Fibroblast of lung (primary cell): ENCODE measurements around the gene SAYSD1. TPM values are rescaled to one million over a fixed set of nuclear protein-coding genes. Genes with fewer than 3 reads are reported as not detected.

Experiments
- DNase-seq, 2 donors: peaks; one replicate each; pipeline versions ENCODE4 v3.0.0 to v3.0.0-alpha.2; 2010; ENCODE audit warnings: low read depth in 2 of 2
- H2AFZ ChIP-seq: 2 replicates; pipeline ENCODE4 v1.5.1; 2012; ENCODE audit warnings: low read length, control low read depth, inconsistent platforms
- H3K27ac ChIP-seq: 2 replicates; pipeline ENCODE4 v1.5.1; 2011; ENCODE audit warnings: low read length, control low read depth; ENCODE audit not compliant: insufficient read depth
- H3K27me3 ChIP-seq: 2 replicates; pipeline ENCODE4 v1.5.1; 2011; ENCODE audit warnings: mild to moderate bottlenecking, low read length; ENCODE audit not compliant: control insufficient read depth, insufficient read depth
- H3K36me3 ChIP-seq: 2 replicates; pipeline ENCODE4 v1.5.1; 2011; ENCODE audit warnings: low read length; ENCODE audit not compliant: control insufficient read depth, insufficient read depth
- H3K4me1 ChIP-seq: 2 replicates; pipeline ENCODE4 v1.5.1; 2011; ENCODE audit warnings: low read length; ENCODE audit not compliant: control insufficient read depth, insufficient read depth; ENCODE audit errors: extremely low read depth
- H3K4me2 ChIP-seq: 2 replicates; pipeline ENCODE4 v1.5.1; 2011; ENCODE audit warnings: low read length, control low read depth; ENCODE audit not compliant: insufficient read depth; ENCODE audit errors: extremely low read depth
- H3K4me3 ChIP-seq, 4 experiments: fragments of 200-600 bp in 1 of 4; sonication (generic) in 1 of 4; replicated peaks in 1 of 4; 2 replicates each; pipeline ENCODE4 v1.5.1; 2011 to 2016; ENCODE audit warnings: low read length in 4 of 4, low read depth in 3 of 4, mild to moderate bottlenecking in 3 of 4, control low read depth in 2 of 4, inconsistent platforms in 1 of 4, mixed read lengths in 1 of 4; ENCODE audit not compliant: insufficient read depth in 1 of 4; ENCODE audit errors: control extremely low read depth in 1 of 4
- H3K79me2 ChIP-seq: 2 replicates; pipeline ENCODE4 v1.5.1; 2012; ENCODE audit warnings: mild to moderate bottlenecking, low read length, inconsistent platforms; ENCODE audit not compliant: control insufficient read depth, insufficient read depth
- H3K9ac ChIP-seq: 2 replicates; pipeline ENCODE4 v1.5.1; 2011; ENCODE audit warnings: mild to moderate bottlenecking, low read length, control low read depth; ENCODE audit not compliant: insufficient read depth
- H3K9me3 ChIP-seq: 2 replicates; pipeline ENCODE4 v1.5.1; 2012; ENCODE audit warnings: low read depth, low read length; ENCODE audit not compliant: control insufficient read depth, insufficient read depth
- H4K20me1 ChIP-seq: 2 replicates; pipeline ENCODE4 v1.5.1; 2011; ENCODE audit warnings: low read length; ENCODE audit not compliant: control insufficient read depth, insufficient read depth; ENCODE audit errors: extremely low read depth
- CTCF ChIP-seq, 2 donors: IDR thresholded peaks in 1 of 2; conservative IDR thresholded peaks in 1 of 2; 1 replicate in 1 of 2; 2 replicates in 1 of 2; pipeline ENCODE4 v1.5.1; 2011 to 2012; ENCODE audit warnings: low read length in 2 of 2, control low read depth in 1 of 2, inconsistent platforms in 1 of 2, low read depth in 1 of 2, mild to moderate bottlenecking in 1 of 2
- EZH2 ChIP-seq: IDR thresholded peaks from 2 replicates; pipeline ENCODE4 v1.5.1; 2012; ENCODE audit warnings: low read length, control low read depth, mild to moderate bottlenecking; ENCODE audit errors: missing control alignments
- polyA plus RNA-seq, 2 donors: library from polyadenylated mRNA; depleted of rRNA in 1 of 2; stranded (reverse) in 1 of 2; unstranded in 1 of 2; fragments of >200 nt; gene quantifications; 2 replicates each; pipeline ENCODE4 v1.2.1, GENCODE V29; 2011 to 2012; ENCODE audit warnings: missing spikeins in 1 of 2
- total RNA-seq: library from RNA; depleted of rRNA; stranded (reverse); fragments of >200 nt; gene quantifications from 2 replicates; pipeline ENCODE4 v1.2.1, GENCODE V29; 2014

Gene SAYSD1
- total and polyA plus RNA-seq, 2 donors (not counting 1 experiment from before 2014, with no cell fraction given): 11.9 to 13.9 TPM

GRCh38 chr6:39059496-39060310 lies 55.3 kb downstream of the SAYSD1 start:
- H3K79me2 ChIP-seq: no peaks in the 10 kb centered on the region
- H3K4me1 ChIP-seq: no peaks in the 10 kb centered on the region
- TF ChIP-seq EZH2 (no peak), CTCF (conservative IDR thresholded peaks at IDR 0.05 in 1 of 2, IDR thresholded peaks at IDR 0.05 in 1 of 2; ENCODE audit: low read depth in 1 of 2, low read length in 2 of 2) (no peak)
- no peak overlapping the region for H3K4me2 ChIP-seq
- H3K27ac ChIP-seq: no peak overlapping the region
- no peak overlapping the region for H3K9ac ChIP-seq
- H3K36me3 ChIP-seq: no peaks in the 10 kb centered on the region
- H3K9me3 ChIP-seq: no peaks in the 10 kb centered on the region
- no peak overlapping the region for H3K4me3 ChIP-seq
- no peaks in the 10 kb centered on the region for H4K20me1 ChIP-seq
- no peaks in the 10 kb centered on the region for H3K27me3 ChIP-seq
- DNase-seq: no peak
- no peak overlapping the region for H2AFZ ChIP-seq

- Histone ChIP-seq H3K9ac (no peak overlapping the region), H3K27me3 (no peaks in the 10 kb centered on the region), H4K20me1 (no peaks in the 10 kb centered on the region), H3K4me2 (no peak overlapping the region), H3K4me3 (no peak overlapping the region), H3K4me1 (no peaks in the 10 kb centered on the region), H3K79me2 (no peaks in the 10 kb centered on the region), H3K9me3 (no peaks in the 10 kb centered on the region), H2AFZ (no peak overlapping the region), H3K27ac (no peak overlapping the region), H3K36me3 (no peaks in the 10 kb centered on the region)
- DNase-seq: no peak
- TF ChIP-seq EZH2 (no peak), CTCF (conservative IDR thresholded peaks at IDR 0.05 in 1 of 2, IDR thresholded peaks at IDR 0.05 in 1 of 2; ENCODE audit: low read depth in 1 of 2, low read length in 2 of 2) (no peak)
These were observed 56.4 kb downstream of the SAYSD1 start for GRCh38 chr6:39058471-39059147.

GRCh38 chr6:39057251-39058155 lies 57.5 kb downstream of the SAYSD1 start:
- Histone ChIP-seq H4K20me1 (no peaks in the 10 kb centered on the region), H3K4me3 (no peak overlapping the region), H2AFZ (no peak overlapping the region), H3K79me2 (no peaks in the 10 kb centered on the region), H3K27me3 (no peaks in the 10 kb centered on the region), H3K4me1 (no peaks in the 10 kb centered on the region), H3K9me3 (no peaks in the 10 kb centered on the region), H3K4me2 (no peak overlapping the region), H3K27ac (no peak overlapping the region), H3K36me3 (no peaks in the 10 kb centered on the region), H3K9ac (no peak overlapping the region)
- TF ChIP-seq CTCF (conservative IDR thresholded peaks at IDR 0.05 in 1 of 2, IDR thresholded peaks at IDR 0.05 in 1 of 2; ENCODE audit: low read depth in 1 of 2, low read length in 2 of 2) (no peak), EZH2 (no peak)
- no peak for DNase-seq
